SK-MEL-5 (cell line): ENCODE measurements around the gene GSG1L. TPM values are rescaled to one million over a fixed set of nuclear protein-coding genes. Genes with fewer than 3 reads are reported as not detected.

Source experiments
- DNase-seq: peaks from one replicate; pipeline ENCODE4 v3.0.0-alpha.2; 2016; ENCODE audit warnings: low read depth, low spot score
- in situ Hi-C: cut with HindIII; loops from 2 replicates; pipeline ENCODE4 v1.10.0; 2016; ENCODE audit warnings: low sequenced_read_pairs, high pct_unique_total_duplicates, low pct_unique_long_range_greater_than_20kb
- total RNA-seq: library from RNA; depleted of rRNA; stranded (reverse); fragments of >200 nt; shearing (Covaris generic); gene quantifications from 2 replicates; pipeline ENCODE4 v1.2.3, GENCODE V29; 2014

GSG1L gene
- total RNA-seq, 1 experiment from 2014 or later = not detected

GRCh38 chr16:27867122-27868110 is 196.1 kb downstream of the GSG1L start:
- in situ Hi-C loops = no loop called here
- peak; percentile 87 for DNase-seq

GRCh38 chr16:27863377-27863776 is 200.1 kb downstream of the GSG1L start:
- in situ Hi-C loops = no loop called here
- no peak for DNase-seq

- in situ Hi-C loops = no loop called here
- DNase-seq = no peak
Measured at GRCh38 chr16:27862953-27863352, 200.6 kb downstream of the GSG1L start.

GRCh38 chr16:27860091-27860490 is 203.4 kb downstream of the GSG1L start:
- in situ Hi-C loops = no loop called here
- DNase-seq = no peak

GRCh38 chr16:27859020-27859419 is 204.5 kb downstream of the GSG1L start:
- DNase-seq = peak; percentile 46
- in situ Hi-C loops = no loop called here

- no peak for DNase-seq
- in situ Hi-C loops = no loop called here
Measured at GRCh38 chr16:27853651-27854050, 209.9 kb downstream of the GSG1L start.

- DNase-seq = no peak
- in situ Hi-C loops = no loop called here
Measured at GRCh38 chr16:27853101-27853500, 210.4 kb downstream of the GSG1L start.

GRCh38 chr16:27852681-27853080 is 210.8 kb downstream of the GSG1L start:
- in situ Hi-C loops = no loop called here

GRCh38 chr16:27852116-27852515 is 211.4 kb downstream of the GSG1L start:
- no peak for DNase-seq
- in situ Hi-C loops = no loop called here

More at GRCh38 chr16:27852681-27853080, 210.8 kb downstream of the GSG1L start:
- no peak for DNase-seq

GRCh38 chr16:27851586-27851985 is 211.9 kb downstream of the GSG1L start:
- DNase-seq = no peak
- in situ Hi-C loops = no loop called here

GRCh38 chr16:27849621-27850020 is 213.9 kb downstream of the GSG1L start:
- in situ Hi-C loops = no loop called here
- DNase-seq = no peak

GRCh38 chr16:27847030-27847550 is 216.4 kb downstream of the GSG1L start:
- no peak for DNase-seq

GRCh38 chr16:27844826-27845225 is 218.7 kb downstream of the GSG1L start:
- in situ Hi-C loops = no loop called here

More at GRCh38 chr16:27847030-27847550, 216.4 kb downstream of the GSG1L start:
- in situ Hi-C loops = no loop called here

GRCh38 chr16:27843800-27844199 is 219.7 kb downstream of the GSG1L start:
- peak; percentile 27 for DNase-seq
- in situ Hi-C loops = no loop called here

More at GRCh38 chr16:27844826-27845225, 218.7 kb downstream of the GSG1L start:
- no peak for DNase-seq

- in situ Hi-C loops = no loop called here
Measured at GRCh38 chr16:27841911-27842310, 221.6 kb downstream of the GSG1L start.

GRCh38 chr16:27841061-27841801 is 222.3 kb downstream of the GSG1L start:
- in situ Hi-C loops = no loop called here
- DNase-seq = no peak

More at GRCh38 chr16:27841911-27842310, 221.6 kb downstream of the GSG1L start:
- DNase-seq = no peak

GRCh38 chr16:27840311-27841060 is 223.0 kb downstream of the GSG1L start:
- DNase-seq = no peak
- in situ Hi-C loops = no loop called here
